Measurements from ENCODE around the gene TMEM131.
"Not testable (repeated sequence)": the region's sequence is repeated elsewhere in the genome, so short reads cannot be mapped to it uniquely, and the experiment has no call there.

The TMEM131 gene

DNA sequence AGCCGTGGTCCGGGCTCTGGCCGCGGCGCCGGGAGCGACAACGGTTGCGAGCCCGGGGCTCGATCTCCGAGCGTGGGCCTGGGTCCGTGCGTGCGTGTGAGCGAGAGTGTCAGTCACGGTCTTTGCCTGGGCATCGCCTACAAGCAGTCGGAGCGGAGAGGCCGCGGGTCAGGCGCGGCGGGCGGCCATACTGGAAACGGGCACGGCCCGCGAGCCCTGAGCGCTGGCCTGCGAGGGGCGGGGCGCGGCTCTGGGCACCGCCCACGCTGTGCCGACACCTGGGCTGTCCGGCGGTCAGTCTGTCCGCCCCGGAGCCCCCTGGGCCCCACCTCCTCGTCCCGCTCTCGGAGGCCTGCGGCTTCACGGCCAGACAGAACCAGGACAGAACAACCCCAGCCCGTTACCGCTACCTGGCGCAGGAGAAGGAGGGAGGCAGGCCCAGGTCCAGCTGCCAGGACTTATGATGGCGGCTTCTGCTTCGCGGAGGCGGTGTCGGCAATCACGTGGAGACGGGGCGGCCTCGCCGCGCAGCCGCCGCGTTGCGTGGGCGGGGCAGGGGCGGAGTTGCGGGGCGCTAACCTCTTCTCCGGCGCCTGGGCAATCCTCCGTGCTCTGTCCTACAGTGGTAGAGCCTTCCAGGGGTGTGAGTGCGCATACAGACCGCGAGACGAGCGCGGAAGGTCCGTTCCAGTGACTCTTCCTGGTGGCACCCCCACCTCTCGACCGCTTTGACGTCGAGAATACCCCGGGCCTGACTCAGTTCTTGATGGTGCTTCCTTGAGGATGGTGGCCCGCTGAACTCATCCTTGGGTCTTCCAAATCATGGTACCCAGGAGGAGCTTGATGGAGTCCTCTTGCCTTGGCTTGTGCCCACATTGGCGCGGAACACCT is at the start of gene TMEM131:
Gene TMEM131 (minus strand): TSS at position 215 of the 891 bp plus-strand sequence. CDS start 286 bp downstream, outside the sequence.
- peaks cover 47% of the 10 kb centered on the region for H3K4me1 Mint-ChIP-seq
- peak within 1 kb of the TSS; percentile 97 for H3K27ac Mint-ChIP-seq
- peak within 1 kb of the TSS; percentile 97 for H3K4me3 Mint-ChIP-seq
- peak; percentile 96 for DNase-seq
- no peaks in the 10 kb centered on the region for H3K9me3 Mint-ChIP-seq
- TF ChIP-seq, protein P1, sequence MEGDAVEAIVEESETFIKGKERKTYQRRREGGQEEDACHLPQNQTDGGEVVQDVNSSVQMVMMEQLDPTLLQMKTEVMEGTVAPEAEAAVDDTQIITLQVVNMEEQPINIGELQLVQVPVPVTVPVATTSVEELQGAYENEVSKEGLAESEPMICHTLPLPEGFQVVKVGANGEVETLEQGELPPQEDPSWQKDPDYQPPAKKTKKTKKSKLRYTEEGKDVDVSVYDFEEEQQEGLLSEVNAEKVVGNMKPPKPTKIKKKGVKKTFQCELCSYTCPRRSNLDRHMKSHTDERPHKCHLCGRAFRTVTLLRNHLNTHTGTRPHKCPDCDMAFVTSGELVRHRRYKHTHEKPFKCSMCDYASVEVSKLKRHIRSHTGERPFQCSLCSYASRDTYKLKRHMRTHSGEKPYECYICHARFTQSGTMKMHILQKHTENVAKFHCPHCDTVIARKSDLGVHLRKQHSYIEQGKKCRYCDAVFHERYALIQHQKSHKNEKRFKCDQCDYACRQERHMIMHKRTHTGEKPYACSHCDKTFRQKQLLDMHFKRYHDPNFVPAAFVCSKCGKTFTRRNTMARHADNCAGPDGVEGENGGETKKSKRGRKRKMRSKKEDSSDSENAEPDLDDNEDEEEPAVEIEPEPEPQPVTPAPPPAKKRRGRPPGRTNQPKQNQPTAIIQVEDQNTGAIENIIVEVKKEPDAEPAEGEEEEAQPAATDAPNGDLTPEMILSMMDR (IDR thresholded peaks at IDR 0.05): no peak
- no peaks in the 10 kb centered on the region for H3K27me3 Mint-ChIP-seq (ENCODE audit: low read depth, poor library complexity)
- peaks cover 9% of the 10 kb centered on the region for H3K36me3 Mint-ChIP-seq (ENCODE audit: low read depth)

- not testable (repeated sequence) for H3K27me3 Mint-ChIP-seq (ENCODE audit: low read depth, poor library complexity); DNase-seq; H3K4me3 Mint-ChIP-seq; H3K27ac Mint-ChIP-seq; H3K4me1 Mint-ChIP-seq
- Mint-ChIP-seq H3K9me3 (peaks cover 32% of the 10 kb centered on the region), H3K36me3 (ENCODE audit: low read depth) (peaks cover 17% of the 10 kb centered on the region)
These were observed 49.0 kb upstream of the TMEM131 start for GRCh38 chr2:98044730-98045129.

DNA sequence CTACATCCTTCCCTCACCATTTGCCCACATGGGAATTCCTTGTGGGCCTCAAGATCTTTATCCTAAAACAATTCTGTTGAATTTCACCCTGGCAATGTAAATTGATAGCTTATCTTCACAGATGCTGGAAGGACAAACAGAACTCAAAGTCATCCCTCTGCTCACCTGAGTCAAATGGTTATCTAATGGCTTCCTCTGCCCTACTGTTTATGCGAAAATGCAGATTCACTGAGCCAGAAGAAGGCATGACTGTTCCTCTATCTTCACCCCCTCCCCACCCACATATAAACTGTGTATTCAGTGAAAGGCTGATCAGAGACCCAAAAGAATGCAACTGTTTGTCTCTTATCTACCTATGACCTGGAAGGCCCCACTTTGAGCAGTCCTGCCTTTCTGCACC is 47.4 kb upstream of the TMEM131 start:
- Mint-ChIP-seq H3K36me3 (ENCODE audit: low read depth) (peaks cover 17% of the 10 kb centered on the region), H3K27ac (no peak overlapping the region), H3K27me3 (ENCODE audit: low read depth, poor library complexity) (peaks cover 6% of the 10 kb centered on the region), H3K4me3 (no peak overlapping the region), H3K4me1 (no peaks in the 10 kb centered on the region), H3K9me3 (peaks cover 32% of the 10 kb centered on the region)
- TF ChIP-seq, protein P1 (IDR thresholded peaks at IDR 0.05): no peak
- no peak for DNase-seq

DNA sequence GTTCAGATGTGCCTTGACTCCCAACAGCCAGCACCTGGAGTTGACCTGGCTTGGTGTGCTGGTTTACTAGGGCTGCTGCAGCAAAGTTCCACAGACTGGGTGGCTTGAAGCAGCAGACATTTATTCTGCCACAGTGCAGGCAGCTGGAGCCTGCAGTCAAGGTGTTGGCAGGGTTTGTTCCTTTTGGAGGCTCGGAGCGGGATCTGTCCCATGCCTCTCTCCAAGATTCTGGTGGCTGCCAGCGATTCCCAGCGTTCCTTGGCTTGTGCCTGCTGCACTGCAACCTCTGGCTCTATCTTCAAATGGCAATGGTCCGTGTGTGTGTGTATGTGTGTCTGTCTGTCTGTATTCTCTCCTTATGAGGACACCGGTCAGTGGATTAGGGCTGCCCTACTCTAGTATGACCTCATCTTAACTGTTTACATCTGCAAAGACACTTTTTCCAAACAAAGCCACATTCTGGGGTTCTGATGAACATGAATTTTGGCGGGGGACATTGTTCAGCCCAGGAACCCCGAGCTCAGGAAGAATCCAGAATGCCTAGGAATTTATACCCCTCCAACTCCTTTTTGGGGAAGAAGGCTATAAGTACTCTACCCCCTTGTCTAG is 44.7 kb upstream of the TMEM131 start:
- no peak for DNase-seq
- peaks cover 3% of the 10 kb centered on the region for H3K27me3 Mint-ChIP-seq (ENCODE audit: low read depth, poor library complexity)
- no peak overlapping the region for H3K27ac Mint-ChIP-seq
- H3K4me1 Mint-ChIP-seq: no peaks in the 10 kb centered on the region
- H3K4me3 Mint-ChIP-seq: no peak overlapping the region
- H3K9me3 Mint-ChIP-seq: peaks cover 24% of the 10 kb centered on the region
- H3K36me3 Mint-ChIP-seq (ENCODE audit: low read depth): peaks cover 17% of the 10 kb centered on the region
- TF ChIP-seq, protein P1 (IDR thresholded peaks at IDR 0.05): no peak

GRCh38 chr2:98039085-98039756 is 43.5 kb upstream of the TMEM131 start:
- Mint-ChIP-seq H3K36me3 (ENCODE audit: low read depth) (peaks cover 9% of the 10 kb centered on the region), H3K9me3 (peaks cover 12% of the 10 kb centered on the region), H3K4me3 (no peak overlapping the region), H3K27me3 (ENCODE audit: low read depth, poor library complexity) (peaks cover 3% of the 10 kb centered on the region), H3K27ac (no peak overlapping the region), H3K4me1 (no peaks in the 10 kb centered on the region)
- TF ChIP-seq, protein P1 (IDR thresholded peaks at IDR 0.05): no peak
- no peak for DNase-seq

GRCh38 chr2:98037666-98038336 is 42.1 kb upstream of the TMEM131 start:
- Mint-ChIP-seq H3K4me3 (no peak overlapping the region), H3K27ac (no peak overlapping the region), H3K4me1 (no peaks in the 10 kb centered on the region), H3K27me3 (ENCODE audit: low read depth, poor library complexity) (peaks cover 3% of the 10 kb centered on the region), H3K9me3 (no peaks in the 10 kb centered on the region), H3K36me3 (ENCODE audit: low read depth) (no peaks in the 10 kb centered on the region)
- no peak for DNase-seq
- TF ChIP-seq, protein P1 (IDR thresholded peaks at IDR 0.05): no peak

All from nephron progenitor cell (in vitro differentiated cells).